WI38 (cell line): ENCODE data around the gene HSD17B14.
A peak's percentile ranks its signal among the peaks of the same experiment; 100 is the strongest.
"Not testable (repeated sequence)": the region's sequence is repeated elsewhere in the genome, so short reads cannot be mapped to it uniquely, and the experiment has no call there.

Experiments used
- H3K4me3 ChIP-seq: 2 replicates; pipeline ENCODE4 v1.5.1; 2011; ENCODE audit warnings: low read depth, mild to moderate bottlenecking, control low read depth, low read length
- TF ChIP-seq, protein P1 (sequence below): IDR thresholded peaks from 2 replicates; pipeline ENCODE4 v1.5.1; 2012; ENCODE audit warnings: low read depth, mild to moderate bottlenecking, control low read depth, low read length

The HSD17B14 gene

DNA sequence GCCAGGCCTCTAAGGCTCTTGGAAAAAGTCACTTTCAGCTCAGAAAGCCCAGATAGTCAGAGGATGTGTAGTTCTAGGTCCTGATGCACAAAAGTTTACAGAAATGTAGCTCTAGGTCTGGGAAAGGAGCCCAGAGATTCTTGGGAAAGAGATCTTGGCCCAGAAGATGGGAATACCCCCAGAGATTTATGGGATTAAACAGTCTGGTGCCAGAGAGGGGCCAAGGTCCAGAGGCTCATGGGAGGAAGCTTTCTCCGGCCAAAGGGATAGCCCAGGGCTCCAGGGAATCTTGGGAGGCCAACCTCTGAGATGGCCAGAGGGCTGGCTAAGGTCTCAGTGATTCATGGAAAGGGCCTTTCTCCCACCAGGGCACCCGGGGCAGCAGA is 40.6 kb downstream of the HSD17B14 start:
- TF ChIP-seq, protein P1, sequence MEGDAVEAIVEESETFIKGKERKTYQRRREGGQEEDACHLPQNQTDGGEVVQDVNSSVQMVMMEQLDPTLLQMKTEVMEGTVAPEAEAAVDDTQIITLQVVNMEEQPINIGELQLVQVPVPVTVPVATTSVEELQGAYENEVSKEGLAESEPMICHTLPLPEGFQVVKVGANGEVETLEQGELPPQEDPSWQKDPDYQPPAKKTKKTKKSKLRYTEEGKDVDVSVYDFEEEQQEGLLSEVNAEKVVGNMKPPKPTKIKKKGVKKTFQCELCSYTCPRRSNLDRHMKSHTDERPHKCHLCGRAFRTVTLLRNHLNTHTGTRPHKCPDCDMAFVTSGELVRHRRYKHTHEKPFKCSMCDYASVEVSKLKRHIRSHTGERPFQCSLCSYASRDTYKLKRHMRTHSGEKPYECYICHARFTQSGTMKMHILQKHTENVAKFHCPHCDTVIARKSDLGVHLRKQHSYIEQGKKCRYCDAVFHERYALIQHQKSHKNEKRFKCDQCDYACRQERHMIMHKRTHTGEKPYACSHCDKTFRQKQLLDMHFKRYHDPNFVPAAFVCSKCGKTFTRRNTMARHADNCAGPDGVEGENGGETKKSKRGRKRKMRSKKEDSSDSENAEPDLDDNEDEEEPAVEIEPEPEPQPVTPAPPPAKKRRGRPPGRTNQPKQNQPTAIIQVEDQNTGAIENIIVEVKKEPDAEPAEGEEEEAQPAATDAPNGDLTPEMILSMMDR, result no peak
- no peak overlapping the region for H3K4me3 ChIP-seq

DNA sequence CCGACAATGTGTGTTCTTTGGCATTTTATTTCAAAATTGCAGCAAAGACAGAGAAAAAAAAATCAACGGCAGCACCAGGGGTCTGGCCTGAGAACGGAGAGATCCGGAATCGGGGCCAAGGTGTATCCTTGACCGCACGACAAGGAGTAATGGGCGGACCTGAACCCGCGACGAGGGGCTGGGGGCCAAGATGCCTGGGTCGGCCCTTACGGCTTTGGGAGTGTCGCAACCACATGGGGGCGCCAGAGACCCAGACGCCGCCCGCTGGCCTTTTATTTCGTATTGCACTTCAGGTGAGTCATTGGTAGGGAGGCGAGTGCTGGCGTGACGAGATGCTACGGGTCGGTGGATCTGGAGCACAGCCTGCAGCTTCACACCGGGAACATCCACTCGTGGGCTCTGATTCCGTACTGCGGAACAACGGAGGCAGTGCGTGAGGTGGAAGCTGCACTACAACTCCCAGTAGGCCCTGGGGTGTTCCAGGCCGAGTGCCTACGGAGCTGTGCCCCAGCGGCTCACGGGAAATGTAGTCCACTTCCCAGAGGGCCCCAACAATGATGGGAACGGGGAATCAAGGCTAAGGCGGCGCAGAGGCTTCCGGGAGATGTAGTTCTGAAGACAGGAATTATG is 41.1 kb downstream of the HSD17B14 start:
- TF ChIP-seq, protein P1, result peak; percentile 87
- peak overlapping the region; percentile 58 for H3K4me3 ChIP-seq

DNA sequence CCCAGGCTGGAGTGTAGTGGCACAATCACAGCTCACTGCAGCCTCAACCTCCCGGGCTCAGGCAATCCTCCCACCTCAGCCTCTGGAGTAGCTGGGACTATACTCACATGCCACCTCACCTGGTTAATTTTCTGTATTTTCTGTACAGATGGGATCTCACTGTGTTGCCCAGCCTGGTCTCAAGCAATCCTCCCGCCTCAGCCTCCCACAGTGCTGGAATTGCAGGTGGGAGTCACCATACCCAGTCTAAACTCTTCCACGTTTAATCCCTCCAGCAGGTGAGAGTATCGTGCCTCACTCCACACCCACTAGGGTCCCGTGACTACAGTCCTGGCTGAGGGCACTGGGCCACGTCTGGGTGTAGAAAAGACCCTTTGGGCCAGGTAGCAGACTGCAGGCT is 42.0 kb downstream of the HSD17B14 start:
- H3K4me3 ChIP-seq, result no peak overlapping the region
- TF ChIP-seq, protein P1, result no peak

DNA sequence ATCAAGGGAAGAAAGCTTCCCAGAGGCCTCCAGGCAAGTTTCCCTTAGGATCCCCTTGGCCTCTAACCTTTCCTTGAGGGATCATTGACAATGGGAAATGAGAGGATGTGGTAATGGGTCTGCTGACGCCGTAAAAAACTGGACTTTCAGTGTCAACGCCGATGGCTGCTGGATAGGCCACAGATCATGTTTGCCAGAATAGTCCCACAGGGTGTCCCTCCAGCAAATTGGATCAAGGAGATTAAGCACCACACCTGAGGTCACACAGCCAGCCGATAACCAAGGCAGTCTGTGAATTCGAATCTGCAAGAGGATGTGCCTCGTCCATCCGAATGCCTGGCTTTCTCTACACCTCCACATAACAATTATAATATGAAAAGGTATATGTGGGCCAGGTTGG is 43.0 kb downstream of the HSD17B14 start:
- TF ChIP-seq, protein P1, result no peak
- no peak overlapping the region for H3K4me3 ChIP-seq

DNA sequence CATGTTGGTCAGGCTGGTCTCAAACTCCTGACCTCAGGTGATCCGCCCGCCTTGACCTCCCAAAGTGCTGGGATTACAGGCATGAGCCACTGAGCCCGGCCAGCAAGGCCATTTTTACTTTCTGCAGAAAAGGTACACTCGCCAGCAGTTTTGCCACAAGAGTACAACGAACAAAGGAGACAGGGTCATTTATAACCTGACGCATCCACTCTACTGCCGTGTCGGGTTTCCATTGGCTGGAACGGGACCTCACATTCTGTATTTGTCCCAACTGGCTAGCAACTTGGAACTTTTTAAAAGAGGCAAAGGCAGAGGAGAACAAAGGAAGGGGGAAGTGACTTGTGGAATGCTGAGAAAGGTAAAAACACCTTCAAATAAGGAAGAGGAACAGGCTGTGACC is 49.0 kb downstream of the HSD17B14 start:
- H3K4me3 ChIP-seq, result not testable (repeated sequence)

DNA sequence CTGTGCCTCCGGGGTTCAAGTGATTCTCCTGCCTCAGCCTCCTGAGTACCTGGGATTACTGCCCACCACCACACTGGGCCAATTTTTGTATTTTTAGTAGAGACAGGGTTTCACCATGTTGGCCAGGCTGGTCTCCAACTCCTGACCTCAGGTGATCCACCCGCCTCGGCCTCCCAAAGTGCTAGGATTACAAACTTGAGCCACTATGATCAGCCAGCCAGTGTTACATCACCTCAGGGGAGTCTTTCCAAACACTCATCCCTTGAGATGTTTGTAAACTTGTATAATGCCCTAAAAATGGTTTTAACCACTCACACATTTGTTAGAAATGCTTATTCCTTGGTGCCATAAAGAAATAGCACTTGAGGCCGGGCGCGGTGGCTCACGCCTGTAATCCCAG is 49.9 kb downstream of the HSD17B14 start:
- not testable (repeated sequence) for H3K4me3 ChIP-seq

DNA sequence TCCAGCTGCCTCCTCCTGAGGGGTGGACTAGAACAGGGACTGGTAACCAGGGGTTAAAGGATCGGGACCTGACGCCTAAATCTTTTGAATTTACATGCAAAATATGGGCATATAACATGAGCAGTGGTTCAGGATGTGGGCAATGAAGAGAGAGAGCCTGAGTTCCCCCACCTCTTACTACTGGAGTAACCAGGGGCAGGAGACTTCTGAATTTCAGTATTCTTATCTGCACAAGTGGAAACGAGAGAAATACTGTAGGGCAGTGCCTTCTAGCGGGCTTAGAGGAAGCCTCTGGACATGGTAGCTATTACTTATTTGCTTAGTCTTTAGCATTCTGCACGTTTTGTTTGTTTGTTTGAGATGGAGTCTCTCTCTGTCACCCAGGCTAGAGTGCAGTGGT is 51.8 kb downstream of the HSD17B14 start:
- TF ChIP-seq, protein P1, result no peak
- no peak overlapping the region for H3K4me3 ChIP-seq

DNA sequence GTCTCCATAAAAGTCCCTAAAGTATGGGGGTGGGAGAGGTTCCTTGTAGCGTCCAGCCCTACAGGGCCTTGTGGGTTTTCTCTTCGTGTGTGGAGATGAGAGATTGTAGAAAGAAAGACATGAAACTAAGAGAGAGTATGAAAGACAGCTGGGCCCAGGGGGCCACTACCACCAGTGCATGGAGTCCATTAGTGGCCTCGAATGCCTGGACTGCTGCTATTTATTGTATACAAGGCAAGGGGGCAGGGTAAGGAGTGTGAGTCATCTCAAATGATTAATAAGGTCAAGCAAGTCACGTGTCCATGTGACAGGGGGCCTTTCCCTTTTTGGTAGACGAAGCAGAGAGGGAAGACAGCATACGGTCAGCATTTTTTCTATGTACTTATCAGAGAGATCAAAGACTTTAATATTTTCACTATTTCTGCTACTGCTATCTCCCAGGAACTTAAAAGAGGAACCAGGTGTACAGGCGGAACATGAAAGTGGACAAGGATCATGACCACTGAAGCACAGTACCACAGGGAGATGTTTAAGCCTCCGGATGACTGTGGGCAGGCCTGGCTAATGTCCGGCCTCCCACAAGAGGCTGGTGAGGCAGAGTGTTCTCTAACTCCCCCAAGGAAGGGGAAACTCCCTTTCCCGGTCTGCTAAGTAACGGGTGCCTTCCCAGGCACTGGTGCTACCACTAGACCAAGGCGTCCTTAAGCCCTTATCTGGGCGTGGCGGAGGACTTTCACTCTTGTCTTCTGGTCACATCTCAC is 55.5 kb downstream of the HSD17B14 start:
- TF ChIP-seq, protein P1, result no peak
- H3K4me3 ChIP-seq, result no peak overlapping the region
